ENCODE data around the gene TADA3. TPM values are rescaled to one million over a fixed set of nuclear protein-coding genes. Genes with fewer than 3 reads are reported as not detected.

Gene TADA3
- total RNA-seq, 1 donor from 2014 or later = 54.3 TPM

DNA sequence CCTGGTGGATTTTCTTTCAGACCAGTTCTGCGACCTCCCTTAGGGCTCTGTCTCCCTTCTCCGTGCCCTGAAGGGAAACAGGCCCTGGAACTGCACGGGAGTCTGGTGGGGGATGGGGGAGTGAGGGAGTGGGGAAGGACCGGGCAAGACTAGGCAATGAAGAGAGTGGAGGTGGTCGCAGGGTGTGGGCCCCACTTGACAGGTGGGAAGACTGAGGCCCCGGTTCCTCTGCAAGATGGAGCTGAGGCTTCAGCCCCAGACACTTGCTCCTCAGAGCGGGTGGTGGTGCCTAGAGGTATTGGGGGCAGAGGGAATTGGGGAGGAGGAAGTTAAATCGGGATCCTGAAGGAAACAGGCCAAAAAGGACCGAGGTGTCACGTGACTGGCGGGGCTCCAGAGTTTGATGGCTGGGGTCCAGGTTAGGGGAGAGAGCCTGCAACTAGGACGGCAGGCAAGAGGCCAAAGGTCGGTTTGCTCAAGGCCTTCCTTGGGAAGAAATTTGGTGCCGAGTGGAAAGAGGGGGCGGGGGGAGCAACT, 21.9 kb downstream of the TADA3 start:
- peaks cover 3% of the 10 kb centered on the region for H3K27me3 Mint-ChIP-seq
- H3K4me3 Mint-ChIP-seq = peak overlapping the region; percentile 66
- peaks cover 8% of the 10 kb centered on the region for H3K4me1 Mint-ChIP-seq (ENCODE audit: unreplicated experiment)
- H3K9me3 Mint-ChIP-seq = no peaks in the 10 kb centered on the region
- TF ChIP-seq, protein P1, sequence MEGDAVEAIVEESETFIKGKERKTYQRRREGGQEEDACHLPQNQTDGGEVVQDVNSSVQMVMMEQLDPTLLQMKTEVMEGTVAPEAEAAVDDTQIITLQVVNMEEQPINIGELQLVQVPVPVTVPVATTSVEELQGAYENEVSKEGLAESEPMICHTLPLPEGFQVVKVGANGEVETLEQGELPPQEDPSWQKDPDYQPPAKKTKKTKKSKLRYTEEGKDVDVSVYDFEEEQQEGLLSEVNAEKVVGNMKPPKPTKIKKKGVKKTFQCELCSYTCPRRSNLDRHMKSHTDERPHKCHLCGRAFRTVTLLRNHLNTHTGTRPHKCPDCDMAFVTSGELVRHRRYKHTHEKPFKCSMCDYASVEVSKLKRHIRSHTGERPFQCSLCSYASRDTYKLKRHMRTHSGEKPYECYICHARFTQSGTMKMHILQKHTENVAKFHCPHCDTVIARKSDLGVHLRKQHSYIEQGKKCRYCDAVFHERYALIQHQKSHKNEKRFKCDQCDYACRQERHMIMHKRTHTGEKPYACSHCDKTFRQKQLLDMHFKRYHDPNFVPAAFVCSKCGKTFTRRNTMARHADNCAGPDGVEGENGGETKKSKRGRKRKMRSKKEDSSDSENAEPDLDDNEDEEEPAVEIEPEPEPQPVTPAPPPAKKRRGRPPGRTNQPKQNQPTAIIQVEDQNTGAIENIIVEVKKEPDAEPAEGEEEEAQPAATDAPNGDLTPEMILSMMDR (conservative IDR thresholded peaks at IDR 0.05) = no peak
- DNase-seq (ENCODE audit: extremely low spot score, unreplicated experiment) = no peak
- peaks cover 4% of the 10 kb centered on the region for H3K36me3 Mint-ChIP-seq
- H3K27ac Mint-ChIP-seq = no peak overlapping the region

- no peak within 1 kb of the TSS for H3K27ac Mint-ChIP-seq
- H3K9me3 Mint-ChIP-seq = no peaks in the 10 kb centered on the region
- H3K36me3 Mint-ChIP-seq = peaks cover 4% of the 10 kb centered on the region
- DNase-seq (ENCODE audit: extremely low spot score, unreplicated experiment) = peak; percentile 78
- peak within 1 kb of the TSS; percentile 84 for H3K4me3 Mint-ChIP-seq
- H3K4me1 Mint-ChIP-seq (ENCODE audit: unreplicated experiment) = peaks cover 8% of the 10 kb centered on the region
- peaks cover 3% of the 10 kb centered on the region for H3K27me3 Mint-ChIP-seq
- TF ChIP-seq, protein P1 (conservative IDR thresholded peaks at IDR 0.05) = no peak
These were observed 22.6 kb downstream of the TADA3 start, which contains the start of gene CAMK1 for GRCh38 chr3:9769426-9770275. Gene CAMK1 (minus strand): TSS chr3:9769947. CDS start chr3:9767749, 2,198 bp downstream.

GRCh38 chr3:9769012-9769411, 23.3 kb downstream of the TADA3 start:
- Mint-ChIP-seq H3K4me1 (ENCODE audit: unreplicated experiment) (peaks cover 8% of the 10 kb centered on the region), H3K36me3 (peaks cover 4% of the 10 kb centered on the region), H3K9me3 (no peaks in the 10 kb centered on the region), H3K27ac (no peak overlapping the region), H3K27me3 (peaks cover 3% of the 10 kb centered on the region), H3K4me3 (peak overlapping the region; percentile 84)
- TF ChIP-seq, protein P1 (conservative IDR thresholded peaks at IDR 0.05) = no peak
- DNase-seq (ENCODE audit: extremely low spot score, unreplicated experiment) = no peak

DNA sequence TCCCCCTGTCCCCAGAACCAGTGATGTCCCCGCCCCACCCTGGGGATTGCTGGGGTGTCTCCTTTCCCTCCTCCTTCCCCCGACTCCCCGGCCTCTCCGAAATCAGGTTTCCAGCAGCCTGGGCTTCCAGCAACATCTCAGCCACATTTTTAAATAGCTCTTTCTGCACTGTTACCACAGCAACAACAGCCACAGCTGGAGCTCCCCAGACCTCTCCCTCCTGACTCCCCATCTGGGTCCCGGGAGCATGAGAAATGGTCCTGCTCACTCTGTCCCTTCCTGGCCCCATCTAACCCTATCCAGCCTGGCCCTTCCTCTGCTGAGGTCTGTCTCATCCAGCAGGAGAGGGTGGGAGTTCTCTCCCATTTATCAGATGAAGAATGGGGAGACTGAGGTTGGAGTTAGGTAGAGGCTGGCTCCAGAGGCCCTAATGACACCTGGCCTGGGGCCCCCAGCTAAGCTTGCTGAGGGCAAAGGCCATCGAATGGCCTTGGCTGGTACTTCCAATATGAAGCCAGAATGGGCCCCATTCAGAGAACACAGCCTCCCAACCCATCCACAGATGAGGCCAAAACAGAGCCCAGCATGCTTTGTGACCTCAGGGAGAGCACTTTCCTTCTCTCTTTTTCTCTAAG, 24.0 kb downstream of the TADA3 start:
- TF ChIP-seq, protein P1 (conservative IDR thresholded peaks at IDR 0.05) = no peak
- H3K36me3 Mint-ChIP-seq = peaks cover 4% of the 10 kb centered on the region
- no peaks in the 10 kb centered on the region for H3K9me3 Mint-ChIP-seq
- peaks cover 3% of the 10 kb centered on the region for H3K27me3 Mint-ChIP-seq
- DNase-seq (ENCODE audit: extremely low spot score, unreplicated experiment) = no peak
- peaks cover 8% of the 10 kb centered on the region for H3K4me1 Mint-ChIP-seq (ENCODE audit: unreplicated experiment)
- H3K27ac Mint-ChIP-seq = no peak overlapping the region
- H3K4me3 Mint-ChIP-seq = no peak overlapping the region

GRCh38 chr3:9767418-9767817, 24.9 kb downstream of the TADA3 start:
- Mint-ChIP-seq H3K4me1 (ENCODE audit: unreplicated experiment) (peaks cover 8% of the 10 kb centered on the region), H3K27ac (no peak overlapping the region), H3K9me3 (no peaks in the 10 kb centered on the region), H3K36me3 (peaks cover 4% of the 10 kb centered on the region), H3K27me3 (peaks cover 3% of the 10 kb centered on the region), H3K4me3 (no peak overlapping the region)
- TF ChIP-seq, protein P1 (conservative IDR thresholded peaks at IDR 0.05) = no peak
- no peak for DNase-seq (ENCODE audit: extremely low spot score, unreplicated experiment)

All from type B pancreatic cell (in vitro differentiated cells).